ENCODE data around the gene SPEM1. TPM values are rescaled to one million over a fixed set of nuclear protein-coding genes. Genes with fewer than 3 reads are reported as not detected.

SPEM1 gene
- total and polyA plus RNA-seq, 2 of the 13 experiments (the other 11 are each of a cell fraction or from before 2014, with no cell fraction given), result not detected

- FAIRE-seq (no peak), ATAC-seq (no peak), DNase-seq (ENCODE audit: low spot score) (no peak)
- H3K4me2 ChIP-seq (ENCODE audit: low read depth, low read length), result no peak overlapping the region
- H2AFZ ChIP-seq (ENCODE audit: low read length), result no peak overlapping the region
- H3K27me3 ChIP-seq (ENCODE audit: control insufficient read depth in 1 of 2, insufficient read depth in 2 of 2, low read length in 2 of 2), result no peaks in the 10 kb centered on the region
- H3K4me3 ChIP-seq (replicated peaks in 1 of 3; ENCODE audit: insufficient read depth in 1 of 3, low read depth in 2 of 3, low read length in 3 of 3), result no peak overlapping the region
- in situ Hi-C loops (cut with HindIII; ENCODE audit: extremely low pct_ligation_motif_present, low pct_unique_long_range_greater_than_20kb) (no loop called here), intact Hi-C loops (cut with micrococcal nuclease; ENCODE audit: unreplicated experiment) (no loop called here)
- no peaks in the 10 kb centered on the region for H3K4me1 ChIP-seq (ENCODE audit: insufficient read depth, low read length)
- no peaks in the 10 kb centered on the region for H3K79me2 ChIP-seq (ENCODE audit: insufficient read depth, low read length)
- no TSS peak for BruUV-seq (replicated peaks)
- H4K20me1 ChIP-seq (ENCODE audit: insufficient read depth, low read length), result no peaks in the 10 kb centered on the region
- ChIA-PET CTCF (ENCODE audit: low intra/inter-chr PET ratio, low total read pairs) (no interaction called here), POLR2A (no interaction called here)
- 93% methylated on average over 6 of the region's 8 CpGs for whole genome bisulfite sequencing (ENCODE audit: low lambda C conversion rate)
- no peak overlapping the region for H3K27ac ChIP-seq (ENCODE audit: extremely low read length, insufficient read depth, low read length)
- TF ChIP-seq ZNF18 (CRISPR knock-in tag; IDR thresholded peaks at IDR 0.05; ENCODE audit: insufficient replicate concordance) (no peak), ZNF362 (CRISPR knock-in tag; IDR thresholded peaks at IDR 0.05; ENCODE audit: borderline replicate concordance) (no peak), ZNF740 (CRISPR knock-in tag; IDR thresholded peaks at IDR 0.05) (no peak), AGO1 (IDR thresholded peaks at IDR 0.05; ENCODE audit: low read depth, low read length, poor library complexity, severe bottlenecking) (peak; percentile 45)
- 0 out of 5 replicates have a peak, but pooled peaks cover 0 to 2% of the 10 kb centered on the region in 2 experiments for H3K36me3 ChIP-seq (replicated peaks in 1 of 2; ENCODE audit: control insufficient read depth in 1 of 2, insufficient read depth in 2 of 2, low read length in 2 of 2)
- no peaks in the 10 kb centered on the region for H3K9me3 ChIP-seq (ENCODE audit: low read length)
- no peak overlapping the region for H3K9ac ChIP-seq (ENCODE audit: insufficient read depth, low read depth, low read length)
These were observed 8.7 kb upstream of the SPEM1 start for GRCh38 chr17:7411427-7411750.
